ENCODE measurements around the gene CAPZB. TPM values are rescaled to one million over a fixed set of nuclear protein-coding genes. Genes with fewer than 3 reads are reported as not detected.

Gene CAPZB
- polyA plus RNA-seq, 1 of the 3 experiments (the other 2 are of a cell fraction), result 122 TPM

GRCh38 chr1:19359357-19359756, 126.0 kb downstream of the CAPZB start:
- 97% methylated on average over 7 of the region's 11 CpGs for WGBS (ENCODE audit: low lambda C conversion rate)
- Histone ChIP-seq H3K4me1 (ENCODE audit: control insufficient read depth in 1 of 2, insufficient read depth in 2 of 2, low read depth in 1 of 2, low read length in 1 of 2) (peaks cover 0 to 40% of the 10 kb centered on the region in 2 experiments; a peak in 1 of 4 replicates), H3K27me3 (ENCODE audit: insufficient read depth) (no peaks in the 10 kb centered on the region), H3K9me3 (no peaks in the 10 kb centered on the region), H3K4me2 (no peak overlapping the region), H3F3A (replicated peaks; ENCODE audit: insufficient read depth) (no peaks in the 10 kb centered on the region), H2AFZ (ENCODE audit: low read depth) (no peak overlapping the region), H3K79me2 (ENCODE audit: insufficient read depth) (peaks cover 51% of the 10 kb centered on the region; the same call in 1 of the 2 replicates), H3K9me2 (no peaks in the 10 kb centered on the region), H3K27ac (ENCODE audit: low read depth in 2 of 2, low read length in 1 of 2) (peak overlapping the region in 1 of 2 experiments; percentile 35; a peak in 1 of 4 replicates), H3K9ac (no peak overlapping the region), H3K36me3 (replicated peaks in 1 of 2; ENCODE audit: control insufficient read depth in 1 of 2, insufficient read depth in 2 of 2, low read length in 1 of 2) (peaks cover 18 to 27% of the 10 kb centered on the region in 2 experiments), H4K20me1 (ENCODE audit: insufficient read depth) (peaks cover 62% of the 10 kb centered on the region), H3K4me3 (ENCODE audit: low read depth in 2 of 2, low read length in 1 of 2) (no peak overlapping the region)
- DNase-seq, result no peak
- ChIA-PET CTCF (interaction anchor here (0.7 to 1.2 kb wide), 3 partner anchors 17 to 295 kb away, joined by 3 to 4 read pairs (median 3); no protein-coding TSS in a partner anchor), POLR2A (interaction anchor here (0.7 kb wide), 1 partner anchor 282 kb away, joined by 3 read pairs; no protein-coding TSS in a partner anchor)
- TF ChIP-seq FOXJ3 (CRISPR knock-in tag; IDR thresholded peaks at IDR 0.05), result no peak

GRCh38 chr1:19358710-19359109, 126.6 kb downstream of the CAPZB start:
- peaks cover 0 to 44% of the 10 kb centered on the region in 2 experiments; a peak in 1 of 4 replicates for H3K4me1 ChIP-seq (ENCODE audit: control insufficient read depth in 1 of 2, insufficient read depth in 2 of 2, low read depth in 1 of 2, low read length in 1 of 2)
- H3K79me2 ChIP-seq (ENCODE audit: insufficient read depth), result peaks cover 46% of the 10 kb centered on the region; the same call in 1 of the 2 replicates
- H3K36me3 ChIP-seq (replicated peaks in 1 of 2; ENCODE audit: control insufficient read depth in 1 of 2, insufficient read depth in 2 of 2, low read length in 1 of 2), result peaks cover 24 to 34% of the 10 kb centered on the region in 2 experiments
- no peaks in the 10 kb centered on the region for H3K9me3 ChIP-seq
- CTCF ChIA-PET, result interaction anchor here (0.7 to 1.2 kb wide), 2 partner anchors 17 to 295 kb away, joined by 3 read pairs; no protein-coding TSS in a partner anchor
- no peaks in the 10 kb centered on the region for H3F3A ChIP-seq (replicated peaks; ENCODE audit: insufficient read depth)
- no peak for DNase-seq
- WGBS (ENCODE audit: low lambda C conversion rate), result 96% methylated on average over 7 of the region's 8 CpGs
- no peaks in the 10 kb centered on the region for H3K27me3 ChIP-seq (ENCODE audit: insufficient read depth)
- POLR2A ChIA-PET, result interaction anchor here (0.7 kb wide), 1 partner anchor 282 kb away, joined by 3 read pairs; no protein-coding TSS in a partner anchor
- no peak overlapping the region for H3K4me3 ChIP-seq (ENCODE audit: low read depth in 2 of 2, low read length in 1 of 2)
- H3K4me2 ChIP-seq, result no peak overlapping the region
- no peak overlapping the region; a peak in 1 of 4 replicates for H3K27ac ChIP-seq (ENCODE audit: low read depth in 2 of 2, low read length in 1 of 2)
- no peak overlapping the region for H3K9ac ChIP-seq
- H3K9me2 ChIP-seq, result no peaks in the 10 kb centered on the region
- peaks cover 57% of the 10 kb centered on the region for H4K20me1 ChIP-seq (ENCODE audit: insufficient read depth)
- H2AFZ ChIP-seq (ENCODE audit: low read depth), result no peak overlapping the region
- TF ChIP-seq USF2 (IDR thresholded peaks at IDR 0.05; ENCODE audit: borderline replicate concordance, low read depth, low read length) (no peak), SMC3 (IDR thresholded peaks at IDR 0.05; ENCODE audit: low read depth, low read length) (no peak), MAX (IDR thresholded peaks at IDR 0.05; ENCODE audit: low read depth) (no peak), GABPA (IDR thresholded peaks at IDR 0.05; ENCODE audit: low read depth) (no peak), REST (IDR thresholded peaks at IDR 0.05; ENCODE audit: low read depth, low read length) (no peak), RCOR1 (IDR thresholded peaks at IDR 0.05; ENCODE audit: low read length) (no peak), RFX5 (IDR thresholded peaks at IDR 0.05; ENCODE audit: low read length) (no peak), ZBTB33 (IDR thresholded peaks at IDR 0.05; ENCODE audit: borderline replicate concordance, low read depth) (no peak), IRF3 (IDR thresholded peaks at IDR 0.05; ENCODE audit: low read depth, low read length) (no peak), ELF1 (IDR thresholded peaks at IDR 0.05) (no peak), RAD21 (IDR thresholded peaks at IDR 0.05; ENCODE audit: low read length) (no peak), TAF1 (IDR thresholded peaks at IDR 0.05; ENCODE audit: borderline replicate concordance, low read depth, low read length) (no peak), MEF2A (IDR thresholded peaks at IDR 0.05; ENCODE audit: borderline replicate concordance, low read depth) (no peak), EZH2phosphoT487 (IDR thresholded peaks at IDR 0.05; ENCODE audit: borderline replicate concordance, low read depth) (no peak), GATA2 (CRISPR knock-in tag; IDR thresholded peaks at IDR 0.05) (no peak), FOSL2 (IDR thresholded peaks at IDR 0.05; ENCODE audit: borderline replicate concordance, low read depth) (no peak), JUND (IDR thresholded peaks at IDR 0.05) (no peak), USF1 (IDR thresholded peaks at IDR 0.05; ENCODE audit: borderline replicate concordance, low read depth) (no peak)

Measured in SK-N-SH (cell line).